Measurements from ENCODE around the gene SIX2.

Gene SIX2

DNA sequence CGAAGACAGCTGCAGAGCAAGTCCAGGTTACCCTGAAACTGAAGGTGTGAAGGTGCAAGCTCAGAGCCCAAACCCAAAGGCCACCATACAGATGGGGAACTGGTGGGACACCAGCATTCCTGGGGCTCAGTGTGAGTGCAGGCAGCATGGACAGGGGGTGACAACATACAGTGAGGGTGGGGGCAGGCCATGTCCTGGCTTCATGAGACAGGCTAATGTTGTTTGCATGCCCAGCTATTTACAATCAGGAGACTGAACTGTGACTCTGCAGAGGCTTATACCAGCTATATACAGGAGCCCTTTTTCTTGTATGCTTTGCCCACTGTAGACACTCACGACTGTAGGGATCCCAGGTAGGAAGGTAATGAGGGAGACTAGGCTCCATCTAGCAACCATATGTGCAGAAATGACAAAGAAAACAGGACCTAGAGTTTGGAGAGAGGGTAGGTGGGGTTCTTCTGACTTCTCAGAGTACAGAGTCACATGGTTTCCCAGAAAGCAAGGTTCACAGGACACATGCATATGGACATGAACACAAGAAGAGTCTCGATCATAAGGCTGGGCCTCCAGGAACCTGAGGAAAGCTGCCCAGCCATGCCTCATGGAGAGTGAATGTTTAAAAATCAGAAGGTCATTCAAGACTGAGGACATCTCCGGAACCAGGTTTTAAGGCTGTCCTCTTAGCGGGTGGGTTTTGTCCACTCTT lies 41.4 kb downstream of the SIX2 start:
- Mint-ChIP-seq H3K27me3 (peaks cover 17% of the 10 kb centered on the region), H3K4me1 (no peaks in the 10 kb centered on the region), H3K9me3 (no peaks in the 10 kb centered on the region), H3K4me3 (no peak overlapping the region), H3K27ac (no peak overlapping the region), H3K36me3 (no peaks in the 10 kb centered on the region)

DNA sequence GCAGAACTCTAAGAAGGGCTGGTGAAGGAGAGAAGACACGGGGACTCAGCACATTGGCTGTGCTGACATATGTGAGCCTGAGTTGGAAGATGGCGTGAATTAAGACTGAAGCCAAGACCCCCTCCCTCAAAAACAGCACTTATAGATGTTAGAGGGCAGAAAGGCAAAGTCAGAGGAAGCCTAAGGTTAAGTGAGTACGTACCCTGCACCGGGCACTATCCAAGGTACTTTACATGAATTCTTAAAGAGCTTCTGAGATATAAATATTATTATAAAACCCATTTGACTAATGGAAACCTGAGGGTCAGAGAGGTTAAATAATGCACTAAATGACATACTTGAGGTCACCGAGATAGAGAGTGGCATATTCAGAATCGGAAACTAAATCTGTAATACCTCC lies 42.2 kb downstream of the SIX2 start:
- H3K27ac Mint-ChIP-seq: no peak overlapping the region
- H3K4me3 Mint-ChIP-seq: no peak overlapping the region

DNA sequence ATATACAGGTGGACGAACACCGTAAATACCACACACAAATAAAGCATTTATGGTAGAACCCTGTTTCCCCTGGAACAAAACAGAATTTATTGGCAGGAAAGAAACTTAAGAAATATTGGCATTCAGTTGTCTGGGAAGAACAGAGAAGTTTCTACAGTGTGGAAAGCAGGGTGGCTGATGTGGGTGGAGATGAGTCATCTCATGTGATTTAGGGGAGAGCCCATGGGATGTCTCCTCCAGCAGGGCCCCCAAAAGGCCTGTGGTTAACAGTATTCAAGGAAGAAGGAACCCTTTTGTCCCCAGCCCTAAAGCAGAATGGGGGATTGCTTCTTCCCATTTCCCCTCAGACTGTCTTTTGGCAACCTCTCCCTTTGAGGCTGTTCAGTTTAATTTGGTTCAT lies 43.6 kb downstream of the SIX2 start:
- no peaks in the 10 kb centered on the region for H3K9me3 Mint-ChIP-seq
- no peak overlapping the region for H3K27ac Mint-ChIP-seq
- H3K4me3 Mint-ChIP-seq: no peak overlapping the region
- H3K36me3 Mint-ChIP-seq: no peaks in the 10 kb centered on the region
- H3K27me3 Mint-ChIP-seq: peaks cover 15% of the 10 kb centered on the region
- H3K4me1 Mint-ChIP-seq: no peaks in the 10 kb centered on the region

More for the DNA sequence above, 42.2 kb downstream of the SIX2 start:
- peaks cover 18% of the 10 kb centered on the region for H3K27me3 Mint-ChIP-seq
- no peaks in the 10 kb centered on the region for H3K9me3 Mint-ChIP-seq
- H3K4me1 Mint-ChIP-seq: no peaks in the 10 kb centered on the region
- H3K36me3 Mint-ChIP-seq: no peaks in the 10 kb centered on the region

DNA sequence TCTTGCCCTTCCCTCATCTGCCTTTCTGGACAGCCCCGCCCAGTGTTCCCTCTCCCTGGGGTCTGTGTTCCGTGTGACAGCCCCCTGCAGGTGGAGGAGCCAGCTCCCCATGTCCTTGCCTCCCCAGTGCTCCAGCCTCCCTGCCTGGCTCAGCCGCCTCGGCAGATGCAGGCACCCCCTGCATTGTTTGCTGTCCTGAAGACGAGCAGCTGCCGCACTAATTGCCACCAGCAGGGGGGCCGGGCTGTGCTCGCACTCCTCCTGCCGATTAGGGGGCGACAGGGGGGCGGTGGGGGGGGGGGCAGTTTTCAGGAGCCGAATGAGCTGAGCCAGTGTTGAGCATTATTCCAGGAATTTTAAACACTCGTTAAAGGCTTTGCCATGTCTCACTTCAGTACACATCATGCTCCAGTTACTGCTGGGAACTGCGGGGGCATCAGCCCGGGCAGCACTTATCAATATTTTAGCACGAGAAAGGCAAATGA lies 44.5 kb downstream of the SIX2 start:
- Mint-ChIP-seq H3K9me3 (no peaks in the 10 kb centered on the region), H3K27me3 (peaks cover 14% of the 10 kb centered on the region), H3K4me3 (no peak overlapping the region), H3K36me3 (no peaks in the 10 kb centered on the region), H3K27ac (no peak overlapping the region), H3K4me1 (no peaks in the 10 kb centered on the region)

DNA sequence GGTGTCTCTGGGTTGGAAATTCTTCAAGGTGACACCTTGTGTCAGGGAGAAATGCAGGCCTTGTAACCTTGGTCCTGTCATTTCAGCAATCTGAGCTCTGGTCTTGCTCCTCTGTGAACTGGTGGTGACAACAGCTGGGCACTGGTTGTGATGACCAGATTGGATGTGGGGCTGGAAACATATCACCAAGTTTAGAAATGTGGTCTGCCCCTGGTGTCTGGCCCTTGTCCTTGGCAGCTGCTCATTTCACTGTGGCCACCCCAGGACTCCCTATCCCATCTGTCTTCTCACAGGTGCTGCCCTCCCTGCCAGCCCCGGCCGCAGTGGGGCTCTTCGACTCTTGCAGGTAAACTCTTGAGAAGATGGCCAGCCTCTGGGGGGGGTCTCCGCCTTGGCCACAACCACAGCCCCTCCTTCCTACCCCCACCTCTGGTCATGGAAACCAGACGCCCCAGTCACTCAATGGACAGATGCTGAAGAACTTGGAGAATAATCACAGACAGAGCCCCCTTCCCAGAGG lies 47.0 kb downstream of the SIX2 start:
- H3K9me3 Mint-ChIP-seq: no peaks in the 10 kb centered on the region
- no peaks in the 10 kb centered on the region for H3K36me3 Mint-ChIP-seq
- no peak overlapping the region for H3K4me3 Mint-ChIP-seq
- H3K27me3 Mint-ChIP-seq: peaks cover 11% of the 10 kb centered on the region
- no peak overlapping the region for H3K27ac Mint-ChIP-seq
- no peaks in the 10 kb centered on the region for H3K4me1 Mint-ChIP-seq

DNA sequence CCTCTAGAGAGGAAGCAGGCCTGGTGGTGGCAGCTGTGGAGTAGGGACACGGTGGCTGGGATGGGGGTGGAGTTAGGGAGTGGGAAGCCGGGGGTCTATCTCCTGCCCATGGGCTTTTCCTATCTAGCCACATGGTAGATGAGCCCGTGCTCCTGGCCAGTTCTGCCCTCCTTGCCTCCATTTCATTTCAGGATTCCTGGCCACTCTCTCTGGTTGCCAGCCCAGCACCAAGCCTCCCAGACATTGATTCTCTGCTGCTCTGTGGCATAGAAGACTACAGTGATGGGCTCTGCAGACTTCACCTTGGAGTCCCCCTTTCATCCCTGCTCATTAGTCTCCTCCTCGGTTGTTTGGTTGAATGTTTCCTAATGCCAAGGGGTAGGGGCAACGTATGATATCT lies 48.4 kb downstream of the SIX2 start:
- H3K36me3 Mint-ChIP-seq: no peaks in the 10 kb centered on the region
- H3K4me3 Mint-ChIP-seq: no peak overlapping the region
- H3K9me3 Mint-ChIP-seq: no peaks in the 10 kb centered on the region
- no peak overlapping the region for H3K27ac Mint-ChIP-seq
- H3K27me3 Mint-ChIP-seq: peaks cover 13% of the 10 kb centered on the region
- peaks cover 3% of the 10 kb centered on the region for H3K4me1 Mint-ChIP-seq

DNA sequence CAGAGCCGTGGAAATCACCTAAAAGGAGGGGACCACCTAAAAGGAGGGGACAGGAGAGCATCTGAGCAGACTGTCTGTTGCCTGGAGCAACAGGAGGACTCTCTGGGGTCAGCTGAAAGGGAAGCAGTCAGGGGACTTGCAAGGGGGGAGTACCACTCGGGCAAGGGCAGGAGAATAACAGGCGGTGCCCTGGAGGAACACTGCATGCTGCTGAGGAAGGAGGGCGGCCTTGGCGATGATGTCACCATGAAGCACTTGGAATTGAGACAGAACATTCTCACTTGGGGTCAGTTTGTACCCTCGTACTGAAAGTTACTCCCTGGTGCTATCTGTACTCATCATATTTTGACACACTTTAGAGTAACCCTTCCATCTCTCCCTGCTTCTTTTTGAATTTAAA lies 49.4 kb downstream of the SIX2 start:
- no peaks in the 10 kb centered on the region for H3K36me3 Mint-ChIP-seq
- no peak overlapping the region for H3K4me3 Mint-ChIP-seq
- no peaks in the 10 kb centered on the region for H3K9me3 Mint-ChIP-seq
- peaks cover 19% of the 10 kb centered on the region for H3K27me3 Mint-ChIP-seq
- peaks cover 10% of the 10 kb centered on the region for H3K4me1 Mint-ChIP-seq
- no peak overlapping the region for H3K27ac Mint-ChIP-seq

DNA sequence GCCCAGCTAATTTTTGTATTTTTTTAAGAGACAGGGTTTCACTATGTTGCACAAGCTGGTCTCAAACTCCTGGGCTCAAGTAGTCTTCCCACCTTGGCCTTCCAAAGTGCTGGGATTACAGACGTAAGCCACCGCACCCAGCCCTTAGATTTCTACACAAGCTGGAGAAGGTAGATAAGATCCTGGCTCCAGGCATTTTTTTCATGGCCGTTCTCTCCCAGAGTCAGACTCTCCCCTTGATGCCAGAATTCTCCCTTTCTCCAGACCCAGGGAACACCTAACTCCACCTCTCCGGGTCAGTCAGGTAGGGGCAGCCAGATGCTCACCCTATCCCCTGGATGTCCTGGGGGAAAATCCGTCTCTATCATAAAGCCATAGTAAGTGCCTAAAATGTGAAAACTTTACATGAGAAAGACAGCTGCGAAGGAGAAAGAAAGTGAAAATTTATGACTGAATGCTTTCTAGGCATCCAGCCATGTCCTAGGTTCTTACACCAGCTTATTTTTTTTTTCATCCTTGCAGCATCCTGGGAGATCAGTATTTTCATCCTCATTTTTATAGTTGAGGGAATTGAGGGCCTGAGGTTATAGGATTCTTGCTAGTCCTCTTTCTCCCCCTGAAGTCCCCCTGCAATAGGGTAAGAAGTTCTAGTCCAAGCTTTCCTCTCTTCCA lies 51.5 kb downstream of the SIX2 start:
- no peak overlapping the region for H3K4me3 Mint-ChIP-seq
- no peaks in the 10 kb centered on the region for H3K9me3 Mint-ChIP-seq
- H3K27me3 Mint-ChIP-seq: peaks cover 30% of the 10 kb centered on the region
- peaks cover 14% of the 10 kb centered on the region for H3K4me1 Mint-ChIP-seq
- no peak overlapping the region for H3K27ac Mint-ChIP-seq
- H3K36me3 Mint-ChIP-seq: no peaks in the 10 kb centered on the region

DNA sequence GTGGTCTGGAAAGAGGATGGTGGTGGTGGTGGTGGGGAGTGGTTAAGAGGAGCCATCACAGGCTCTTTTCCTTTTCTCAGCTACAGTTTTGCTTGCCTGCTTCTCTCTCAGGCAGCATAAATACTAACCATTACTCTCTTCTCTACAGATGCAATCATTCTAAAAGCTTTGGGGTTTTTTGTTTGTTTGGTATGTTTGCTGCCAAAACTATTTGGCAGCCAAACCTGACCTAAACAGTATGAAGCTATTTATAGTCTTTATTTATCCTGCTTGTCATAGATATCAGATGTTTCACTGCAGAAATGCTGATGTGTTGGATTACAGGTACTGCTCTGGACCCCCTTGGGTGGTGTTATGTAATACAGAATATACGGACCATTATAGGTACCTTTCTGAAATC lies 52.4 kb downstream of the SIX2 start:
- Mint-ChIP-seq H3K9me3 (no peaks in the 10 kb centered on the region), H3K4me3 (no peak overlapping the region), H3K27me3 (peaks cover 32% of the 10 kb centered on the region), H3K36me3 (no peaks in the 10 kb centered on the region), H3K27ac (no peak overlapping the region), H3K4me1 (peaks cover 19% of the 10 kb centered on the region)

DNA sequence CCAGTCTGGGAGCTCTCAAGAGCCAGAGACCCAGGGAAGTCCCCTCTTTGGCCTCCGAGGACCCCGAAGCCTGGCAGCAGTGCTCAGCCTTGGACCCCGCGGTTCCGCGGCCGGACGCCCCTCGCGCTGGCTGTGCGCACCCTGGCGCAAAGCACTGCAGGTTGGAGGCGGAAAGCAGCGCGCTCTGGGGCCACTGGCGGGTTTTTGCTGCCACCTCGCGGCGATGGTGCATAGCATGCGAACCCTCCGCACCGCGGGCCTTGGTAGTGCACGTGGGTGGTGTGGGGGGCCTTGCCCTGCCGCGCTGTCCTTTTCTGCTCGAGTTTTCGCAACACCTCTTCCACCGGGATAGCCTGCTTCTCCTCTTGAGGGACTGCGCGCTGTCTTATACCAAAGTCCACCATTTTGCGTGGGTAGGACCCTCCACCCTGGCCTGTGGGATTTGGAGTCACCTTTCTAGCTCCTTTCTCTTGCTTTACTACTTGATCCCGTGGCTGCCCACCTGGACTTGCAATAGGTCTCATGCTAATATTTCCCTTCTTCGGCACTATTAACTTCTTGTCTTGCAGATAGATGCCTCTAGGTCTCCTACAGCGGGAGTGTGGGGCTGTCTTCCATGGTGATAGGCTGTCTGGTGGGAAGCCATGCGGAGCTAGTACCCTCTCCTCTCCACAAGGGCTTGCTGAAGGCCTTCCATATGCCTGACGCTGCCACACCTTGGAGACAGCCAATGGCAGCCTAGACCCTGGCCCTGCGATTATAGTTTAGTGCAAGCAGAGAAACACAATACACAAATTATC lies 53.5 kb downstream of the SIX2 start:
- Mint-ChIP-seq H3K36me3 (no peaks in the 10 kb centered on the region), H3K9me3 (no peaks in the 10 kb centered on the region), H3K4me3 (peak overlapping the region; percentile 61), H3K4me1 (peaks cover 23% of the 10 kb centered on the region), H3K27me3 (peaks cover 38% of the 10 kb centered on the region), H3K27ac (no peak overlapping the region)

Data from activated naive CD4-positive, alpha-beta T cell treated with anti-CD3 and anti-CD28 coated beads, Interleukin-2, amount 50 U/mL, for 24 hours (primary cell).